Measurements from ENCODE around the gene PCCA. TPM values are rescaled to one million over a fixed set of nuclear protein-coding genes. Genes with fewer than 3 reads are reported as not detected.

The PCCA gene
- total RNA-seq, 2 donors from 2014 or later, result 19.6 to 38.6 TPM

GRCh38 chr13:100290165-100290801 is 201.4 kb downstream of the PCCA start:
- Histone ChIP-seq H3K4me1 (no peaks in the 10 kb centered on the region), H3K27ac (no peak overlapping the region), H3K36me3 (no peaks in the 10 kb centered on the region), H3K27me3 (no peaks in the 10 kb centered on the region), H3K4me3 (no peak overlapping the region), H3K9me3 (no peaks in the 10 kb centered on the region)
- DNase-seq (ENCODE audit: low spot score), result no peak
- TF ChIP-seq, protein P1, sequence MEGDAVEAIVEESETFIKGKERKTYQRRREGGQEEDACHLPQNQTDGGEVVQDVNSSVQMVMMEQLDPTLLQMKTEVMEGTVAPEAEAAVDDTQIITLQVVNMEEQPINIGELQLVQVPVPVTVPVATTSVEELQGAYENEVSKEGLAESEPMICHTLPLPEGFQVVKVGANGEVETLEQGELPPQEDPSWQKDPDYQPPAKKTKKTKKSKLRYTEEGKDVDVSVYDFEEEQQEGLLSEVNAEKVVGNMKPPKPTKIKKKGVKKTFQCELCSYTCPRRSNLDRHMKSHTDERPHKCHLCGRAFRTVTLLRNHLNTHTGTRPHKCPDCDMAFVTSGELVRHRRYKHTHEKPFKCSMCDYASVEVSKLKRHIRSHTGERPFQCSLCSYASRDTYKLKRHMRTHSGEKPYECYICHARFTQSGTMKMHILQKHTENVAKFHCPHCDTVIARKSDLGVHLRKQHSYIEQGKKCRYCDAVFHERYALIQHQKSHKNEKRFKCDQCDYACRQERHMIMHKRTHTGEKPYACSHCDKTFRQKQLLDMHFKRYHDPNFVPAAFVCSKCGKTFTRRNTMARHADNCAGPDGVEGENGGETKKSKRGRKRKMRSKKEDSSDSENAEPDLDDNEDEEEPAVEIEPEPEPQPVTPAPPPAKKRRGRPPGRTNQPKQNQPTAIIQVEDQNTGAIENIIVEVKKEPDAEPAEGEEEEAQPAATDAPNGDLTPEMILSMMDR (IDR thresholded peaks at IDR 0.05), result no peak

- DNase-seq (ENCODE audit: low spot score), result no peak
- H3K4me1 ChIP-seq, result no peaks in the 10 kb centered on the region
- no peaks in the 10 kb centered on the region for H3K36me3 ChIP-seq
- H3K27me3 ChIP-seq, result no peaks in the 10 kb centered on the region
- no peak overlapping the region for H3K4me3 ChIP-seq
- H3K9me3 ChIP-seq, result no peaks in the 10 kb centered on the region
- TF ChIP-seq, protein P1 (IDR thresholded peaks at IDR 0.05), result no peak
- no peak overlapping the region for H3K27ac ChIP-seq
Observed at GRCh38 chr13:100291624-100292023, 202.7 kb downstream of the PCCA start.

DNA sequence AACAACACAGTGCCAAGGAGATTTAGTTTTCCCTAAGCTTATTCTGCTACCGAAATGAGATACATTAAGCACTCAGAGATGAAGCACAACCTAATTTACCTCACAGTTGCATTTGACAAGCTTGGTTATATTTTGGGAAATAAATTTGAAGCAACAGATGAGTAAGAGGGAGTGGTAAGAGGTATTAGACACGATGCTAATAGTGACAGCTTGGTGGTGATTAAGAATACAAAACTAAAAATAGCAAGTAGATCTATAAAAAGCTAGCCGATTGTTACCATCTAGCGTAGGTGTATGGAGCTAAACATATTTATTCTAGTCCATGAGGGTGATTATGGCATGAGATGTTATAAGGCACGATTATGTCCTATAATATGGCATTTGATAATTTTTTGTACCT is 208.5 kb downstream of the PCCA start:
- Histone ChIP-seq H3K9me3 (no peaks in the 10 kb centered on the region), H3K4me1 (no peaks in the 10 kb centered on the region), H3K36me3 (no peaks in the 10 kb centered on the region), H3K27me3 (no peaks in the 10 kb centered on the region), H3K4me3 (no peak overlapping the region), H3K27ac (no peak overlapping the region)
- TF ChIP-seq, protein P1 (IDR thresholded peaks at IDR 0.05), result no peak
- no peak for DNase-seq (ENCODE audit: low spot score)

DNA sequence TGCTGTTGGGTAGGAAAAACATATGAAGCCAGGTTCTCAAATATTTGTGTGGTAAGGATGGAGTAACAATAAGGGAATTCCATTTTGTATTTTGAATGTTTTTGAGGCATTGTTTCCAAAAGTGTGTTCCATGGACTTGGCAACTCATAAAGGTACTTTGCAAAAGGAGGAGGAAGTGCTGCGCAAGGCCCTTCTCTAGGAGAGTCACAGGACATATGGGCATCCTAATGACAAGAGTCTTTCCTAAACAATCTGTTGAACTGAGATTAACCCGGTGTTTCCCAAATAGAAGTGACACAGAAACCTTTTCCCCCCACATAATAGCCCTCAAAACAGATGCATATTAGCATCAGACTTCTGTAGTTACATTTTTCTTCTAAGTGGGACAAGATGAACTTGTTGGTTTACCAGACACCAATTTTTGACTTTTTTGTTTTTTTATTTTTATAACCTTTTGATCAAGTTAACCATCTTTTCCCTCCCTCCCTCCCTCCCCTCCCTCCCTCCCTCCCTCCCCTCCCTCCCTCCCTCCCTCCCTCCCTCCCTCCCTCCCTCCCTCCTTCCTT is 209.3 kb downstream of the PCCA start:
- Histone ChIP-seq H3K36me3 (no peaks in the 10 kb centered on the region), H3K27me3 (no peaks in the 10 kb centered on the region), H3K4me1 (no peaks in the 10 kb centered on the region), H3K9me3 (no peaks in the 10 kb centered on the region), H3K27ac (no peak overlapping the region), H3K4me3 (no peak overlapping the region)
- no peak for DNase-seq (ENCODE audit: low spot score)
- TF ChIP-seq, protein P1 (IDR thresholded peaks at IDR 0.05), result no peak

DNA sequence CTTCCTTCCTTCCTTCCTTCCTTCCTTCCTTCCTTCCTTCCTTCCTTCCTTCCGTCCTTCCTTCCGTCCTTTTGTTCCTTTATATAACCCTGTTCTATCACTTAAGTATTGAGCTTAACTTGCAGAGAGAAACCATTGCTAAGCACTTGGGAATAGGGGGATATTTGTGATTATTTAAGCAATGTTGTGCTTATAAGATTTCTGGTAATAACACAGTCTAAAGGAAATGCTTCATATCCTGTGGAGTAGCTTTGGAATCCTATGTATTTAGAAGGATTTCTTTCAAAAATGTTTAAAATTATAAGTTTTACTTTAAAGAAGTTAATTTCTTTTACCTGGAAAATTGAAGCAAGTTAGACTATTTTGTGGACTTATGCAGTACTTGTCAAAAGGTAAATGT is 209.8 kb downstream of the PCCA start:
- H3K36me3 ChIP-seq, result no peaks in the 10 kb centered on the region
- H3K4me3 ChIP-seq, result no peak overlapping the region
- H3K9me3 ChIP-seq, result no peaks in the 10 kb centered on the region
- H3K27ac ChIP-seq, result no peak overlapping the region
- no peaks in the 10 kb centered on the region for H3K4me1 ChIP-seq
- no peak for DNase-seq (ENCODE audit: low spot score)
- TF ChIP-seq, protein P1 (IDR thresholded peaks at IDR 0.05), result no peak
- no peaks in the 10 kb centered on the region for H3K27me3 ChIP-seq

GRCh38 chr13:100300243-100300642 is 211.3 kb downstream of the PCCA start:
- Histone ChIP-seq H3K9me3 (no peaks in the 10 kb centered on the region), H3K4me3 (no peak overlapping the region), H3K4me1 (no peaks in the 10 kb centered on the region), H3K36me3 (no peaks in the 10 kb centered on the region), H3K27ac (no peak overlapping the region), H3K27me3 (no peaks in the 10 kb centered on the region)
- TF ChIP-seq, protein P1 (IDR thresholded peaks at IDR 0.05), result no peak
- no peak for DNase-seq (ENCODE audit: low spot score)
